Activated CD4-positive, alpha-beta T cell treated with anti-CD3 and anti-CD28 coated beads, Interleukin-10, Interleukin-2, amounts not matched to agents 100 ng/mL and 50 ng/mL, durations not matched to agents 16 hours and 8 hours (primary cell): ENCODE measurements around the gene CELF4.

Source experiments
- DNase-seq: peaks from one replicate; pipeline ENCODE4 v3.0.0-alpha.2; 2020

CELF4 gene

GRCh38 chr18:37458697-37459096 is 106.9 kb downstream of the CELF4 start:
- no peak for DNase-seq

GRCh38 chr18:37457753-37458152 is 107.8 kb downstream of the CELF4 start:
- DNase-seq, result no peak

GRCh38 chr18:37457341-37457740 is 108.3 kb downstream of the CELF4 start:
- no peak for DNase-seq

GRCh38 chr18:37456873-37457272 is 108.7 kb downstream of the CELF4 start:
- DNase-seq, result no peak

- no peak for DNase-seq
These were observed 109.2 kb downstream of the CELF4 start for GRCh38 chr18:37456395-37456794.

- no peak for DNase-seq
These were observed 111.8 kb downstream of the CELF4 start for GRCh38 chr18:37453752-37454151.

GRCh38 chr18:37452682-37453385 is 112.8 kb downstream of the CELF4 start:
- no peak for DNase-seq

- DNase-seq, result no peak
These were observed 113.6 kb downstream of the CELF4 start for GRCh38 chr18:37452015-37452414.

- DNase-seq, result no peak
These were observed 114.3 kb downstream of the CELF4 start for GRCh38 chr18:37451239-37451825.

GRCh38 chr18:37450434-37451132 is 115.0 kb downstream of the CELF4 start:
- DNase-seq, result no peak

- DNase-seq, result no peak
These were observed 116.0 kb downstream of the CELF4 start for GRCh38 chr18:37449618-37450017.

- DNase-seq, result no peak
These were observed 116.7 kb downstream of the CELF4 start for GRCh38 chr18:37448946-37449345.

- no peak for DNase-seq
These were observed 117.4 kb downstream of the CELF4 start for GRCh38 chr18:37447962-37448888.

- DNase-seq, result no peak
These were observed 119.8 kb downstream of the CELF4 start for GRCh38 chr18:37445836-37446235.

GRCh38 chr18:37445368-37445767 is 120.2 kb downstream of the CELF4 start:
- DNase-seq, result no peak

- DNase-seq, result no peak
These were observed 122.1 kb downstream of the CELF4 start for GRCh38 chr18:37443325-37444055.

- no peak for DNase-seq
These were observed 123.1 kb downstream of the CELF4 start for GRCh38 chr18:37442477-37442876.

- DNase-seq, result no peak
These were observed 123.8 kb downstream of the CELF4 start for GRCh38 chr18:37441821-37442220.

GRCh38 chr18:37440206-37440605 is 125.4 kb downstream of the CELF4 start:
- no peak for DNase-seq

GRCh38 chr18:37438417-37439180 is 127.0 kb downstream of the CELF4 start:
- no peak for DNase-seq

GRCh38 chr18:37435996-37436395 is 129.6 kb downstream of the CELF4 start:
- no peak for DNase-seq
